HFFc6 (cell line): ENCODE results near the gene NLRC3. TPM values are rescaled to one million over a fixed set of nuclear protein-coding genes. Genes with fewer than 3 reads are reported as not detected.

Experiments
- DNase-seq: peaks from one replicate; pipeline ENCODE4 v3.0.0-alpha.2; 2018
- H3K27ac Mint-ChIP-seq: 2 replicates; pipeline ENCODE4 v1.8.0; 2020; ENCODE audit warnings: mild to moderate bottlenecking, mixed read lengths
- H3K27me3 Mint-ChIP-seq: 2 replicates; pipeline ENCODE4 v1.8.0; 2021; ENCODE audit warnings: mild to moderate bottlenecking, moderate library complexity, mixed read lengths; ENCODE audit not compliant: insufficient read depth
- H3K36me3 Mint-ChIP-seq: 2 replicates; pipeline ENCODE4 v1.8.0; 2021; ENCODE audit warnings: low read depth, mixed read lengths
- H3K4me1 Mint-ChIP-seq: 2 replicates; pipeline ENCODE4 v1.8.0; 2020; ENCODE audit warnings: low read depth, mixed read lengths
- H3K4me3 Mint-ChIP-seq: 2 replicates; pipeline ENCODE4 v1.8.0; 2020; ENCODE audit warnings: mild to moderate bottlenecking, moderate library complexity, mixed read lengths
- H3K9me3 Mint-ChIP-seq: 2 replicates; pipeline ENCODE4 v1.8.0; 2020; ENCODE audit warnings: mild to moderate bottlenecking, mixed read lengths
- CTCF ChIP-seq: fragments of 200-600 bp; sonication (generic); IDR thresholded peaks from 2 replicates; pipeline ENCODE4 v1.5.0; 2021; ENCODE audit warnings: antibody characterized with exemption, mild to moderate bottlenecking
- total RNA-seq, 6 experiments: library from RNA; stranded (reverse); fragmentation: NEBNext Ultra II Directional; extraction: Animal tissue kit (Norgen Biotek cat#: 25700); gene quantifications; 2 replicates in 1 of 6; 3 replicates in 5 of 6; pipeline ENCODE4 v1.2.3, GENCODE V29; 2021

Gene NLRC3
- total RNA-seq, 6 experiments from 2014 or later: not detected

DNA sequence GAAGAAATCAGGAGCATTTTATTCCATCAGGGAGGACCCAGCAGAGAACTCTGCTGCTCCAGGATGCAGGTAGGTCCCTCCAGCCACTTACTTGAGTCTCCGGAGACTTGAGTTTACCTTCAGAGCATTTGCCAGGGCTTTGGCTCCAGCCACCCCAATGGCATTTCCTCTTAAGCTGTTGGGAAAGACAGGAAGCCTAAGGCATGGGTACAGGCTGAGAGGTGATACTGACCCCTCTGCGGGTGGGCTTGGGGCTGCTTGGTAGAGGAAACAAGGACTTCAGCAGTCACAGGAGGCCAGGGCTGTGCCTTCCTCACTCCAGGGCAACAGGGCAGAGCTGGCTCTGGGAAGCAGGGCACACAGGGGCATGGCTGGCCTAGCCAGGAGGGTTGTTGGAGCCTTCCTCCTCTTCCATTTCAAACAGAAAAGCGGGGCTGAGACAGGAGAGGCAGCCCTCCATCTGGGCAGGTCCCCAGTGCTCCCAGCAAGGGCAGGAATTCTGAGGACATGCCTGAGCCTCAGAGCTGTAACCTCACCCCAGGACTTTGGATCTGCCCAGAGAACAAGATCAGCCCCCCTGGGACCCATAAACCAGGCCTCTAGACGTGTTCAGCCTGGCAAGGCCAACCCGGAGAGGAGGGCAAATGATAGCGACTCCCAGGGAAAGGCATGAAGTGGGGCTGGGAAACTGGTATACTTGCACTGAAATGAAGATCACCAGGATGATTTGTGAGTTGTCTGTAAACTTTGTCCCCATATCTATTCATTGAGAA lies 34.4 kb downstream of the NLRC3 start:
- H3K9me3 Mint-ChIP-seq: no peaks in the 10 kb centered on the region
- no peak for TF ChIP-seq CTCF
- H3K36me3 Mint-ChIP-seq: no peaks in the 10 kb centered on the region
- no peaks in the 10 kb centered on the region for H3K4me1 Mint-ChIP-seq
- H3K4me3 Mint-ChIP-seq: no peak overlapping the region
- peaks cover 15% of the 10 kb centered on the region for H3K27me3 Mint-ChIP-seq
- no peak overlapping the region for H3K27ac Mint-ChIP-seq
- no peak for DNase-seq

GRCh38 chr16:3541527-3542155 lies 35.6 kb downstream of the NLRC3 start:
- no peak overlapping the region for H3K4me3 Mint-ChIP-seq
- H3K9me3 Mint-ChIP-seq: no peaks in the 10 kb centered on the region
- no peak overlapping the region for H3K27ac Mint-ChIP-seq
- H3K27me3 Mint-ChIP-seq: peaks cover 13% of the 10 kb centered on the region
- TF ChIP-seq CTCF: no peak
- H3K4me1 Mint-ChIP-seq: peaks cover 7% of the 10 kb centered on the region
- peaks cover 5% of the 10 kb centered on the region; the same call in 1 of the 2 replicates for H3K36me3 Mint-ChIP-seq
- no peak for DNase-seq

DNA sequence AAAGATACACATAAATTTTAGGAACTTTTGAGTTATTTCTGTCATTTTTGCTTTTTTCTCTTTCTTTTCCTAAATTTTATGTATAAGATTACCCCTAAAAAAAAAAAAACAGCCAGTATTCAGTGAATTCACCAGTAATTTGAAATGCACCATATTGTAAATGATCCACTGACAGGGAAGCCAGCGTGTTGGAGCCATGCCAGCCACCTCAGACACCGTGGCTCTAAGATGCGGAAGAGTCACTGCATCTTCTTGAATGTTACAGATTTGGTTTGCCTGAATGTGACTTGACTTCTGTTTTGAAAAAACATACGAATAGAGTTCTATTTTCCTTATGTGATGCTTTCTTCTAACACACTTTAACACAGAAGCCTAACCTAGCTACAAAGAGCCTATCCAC lies 39.0 kb downstream of the NLRC3 start:
- Mint-ChIP-seq H3K36me3 (peaks cover 5% of the 10 kb centered on the region; the same call in 1 of the 2 replicates), H3K4me3 (no peak overlapping the region), H3K9me3 (no peaks in the 10 kb centered on the region), H3K27ac (no peak overlapping the region), H3K27me3 (no peaks in the 10 kb centered on the region; the same call in 1 of the 2 replicates), H3K4me1 (peaks cover 27% of the 10 kb centered on the region)
- DNase-seq: no peak
- TF ChIP-seq CTCF: no peak

- H3K9me3 Mint-ChIP-seq: no peaks in the 10 kb centered on the region
- H3K27ac Mint-ChIP-seq: peak overlapping the region; percentile 80
- no peak for TF ChIP-seq CTCF
- peaks cover 12% of the 10 kb centered on the region for H3K36me3 Mint-ChIP-seq
- H3K27me3 Mint-ChIP-seq: no peaks in the 10 kb centered on the region; the same call in 1 of the 2 replicates
- DNase-seq: no peak
- peaks cover 27% of the 10 kb centered on the region for H3K4me1 Mint-ChIP-seq
- H3K4me3 Mint-ChIP-seq: peak overlapping the region; percentile 28
Observed at GRCh38 chr16:3536851-3537250, 40.4 kb downstream of the NLRC3 start.

DNA sequence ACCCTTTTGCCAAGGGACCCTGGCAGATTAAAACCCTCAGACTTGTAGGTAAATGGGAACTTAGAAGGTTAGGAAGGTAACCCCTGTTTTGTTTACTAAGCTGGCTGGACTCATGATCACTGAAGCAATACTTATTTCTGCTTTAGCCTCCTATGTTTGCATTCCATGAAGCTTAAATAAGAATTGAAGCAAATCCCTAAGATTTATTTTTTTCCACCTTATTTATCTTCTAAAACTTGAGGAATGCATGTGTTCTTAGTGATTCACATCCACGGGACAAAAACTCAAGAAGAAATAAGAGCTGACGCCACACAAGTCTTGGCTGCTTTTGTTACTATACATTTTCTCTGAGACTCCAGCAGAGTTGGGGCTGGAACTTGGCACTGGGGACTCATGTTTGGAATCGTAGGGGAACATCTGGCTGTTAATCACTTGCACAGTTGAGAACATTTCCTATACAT lies 40.9 kb downstream of the NLRC3 start:
- H3K9me3 Mint-ChIP-seq: no peaks in the 10 kb centered on the region
- H3K4me1 Mint-ChIP-seq: peaks cover 27% of the 10 kb centered on the region
- no peaks in the 10 kb centered on the region; the same call in 1 of the 2 replicates for H3K27me3 Mint-ChIP-seq
- no peak for TF ChIP-seq CTCF
- H3K27ac Mint-ChIP-seq: peak overlapping the region; percentile 80
- H3K36me3 Mint-ChIP-seq: peaks cover 12% of the 10 kb centered on the region
- peak; percentile 45 for DNase-seq
- peak overlapping the region; percentile 28; the same call in 1 of the 2 replicates for H3K4me3 Mint-ChIP-seq
